Neural progenitor cell (in vitro differentiated cells): ENCODE results near the gene MDM4. TPM values are rescaled to one million over a fixed set of nuclear protein-coding genes. Genes with fewer than 3 reads are reported as not detected.

Experiments
- DNase-seq: peaks from one replicate; pipeline ENCODE4 v3.0.0-alpha.2; 2016; ENCODE audit warnings: low spot score
- H2AFZ ChIP-seq: fragments of 200-600 bp; sonication (generic); replicated peaks from 2 replicates; pipeline ENCODE4 v1.6.1; 2016; ENCODE audit warnings: antibody characterized with exemption
- H3F3A ChIP-seq: fragments of 200-600 bp; sonication (generic); 2 replicates; pipeline ENCODE4 v1.6.1; 2016; ENCODE audit warnings: antibody characterized with exemption, low read depth
- H3K27ac ChIP-seq: fragments of 200-600 bp; sonication (generic); 2 replicates; pipeline ENCODE4 v1.5.1; 2016; ENCODE audit warnings: mild to moderate bottlenecking
- H3K27me3 ChIP-seq: fragments of 200-600 bp; sonication (generic); 2 replicates; pipeline ENCODE4 v1.6.1; 2016; ENCODE audit warnings: mild to moderate bottlenecking, moderate library complexity
- H3K36me3 ChIP-seq: fragments of 200-600 bp; sonication (generic); 2 replicates; pipeline ENCODE4 v1.5.1; 2016
- H3K4me1 ChIP-seq: fragments of 200-600 bp; sonication (generic); 2 replicates; pipeline ENCODE4 v1.6.1; 2016; ENCODE audit warnings: mixed run types
- H3K4me2 ChIP-seq: fragments of 200-600 bp; sonication (generic); 2 replicates; pipeline ENCODE4 v1.6.1; 2016
- H3K4me3 ChIP-seq: fragments of 200-600 bp; sonication (generic); 2 replicates; pipeline ENCODE4 v1.5.1; 2016
- H3K79me2 ChIP-seq: fragments of 200-600 bp; sonication (generic); 2 replicates; pipeline ENCODE4 v1.6.1; 2016; ENCODE audit warnings: low read depth
- H3K9ac ChIP-seq: fragments of 200-600 bp; sonication (generic); 2 replicates; pipeline ENCODE4 v1.6.1; 2016
- H3K9me3 ChIP-seq: fragments of 200-600 bp; sonication (generic); 2 replicates; pipeline ENCODE4 v1.5.1; 2016; ENCODE audit warnings: low read depth
- H4K20me1 ChIP-seq: fragments of 200-600 bp; sonication (generic); 2 replicates; pipeline ENCODE4 v1.6.1; 2016; ENCODE audit warnings: low read depth
- H3K27ac Mint-ChIP-seq: 3 replicates; pipeline ENCODE4 v1.8.0; 2021; ENCODE audit warnings: mixed read lengths
- H3K27me3 Mint-ChIP-seq: 2 replicates; pipeline ENCODE4 v1.8.0; 2022; ENCODE audit warnings: low read depth, mild to moderate bottlenecking, inconsistent platforms, moderate library complexity, mixed read lengths; ENCODE audit not compliant: insufficient read depth
- H3K36me3 Mint-ChIP-seq: 3 replicates; pipeline ENCODE4 v1.8.0; 2021; ENCODE audit warnings: mixed read lengths
- H3K4me1 Mint-ChIP-seq: 3 replicates; pipeline ENCODE4 v1.8.0; 2021; ENCODE audit warnings: mixed read lengths
- H3K4me3 Mint-ChIP-seq: 3 replicates; pipeline ENCODE4 v1.8.0; 2021; ENCODE audit warnings: mild to moderate bottlenecking, moderate library complexity, mixed read lengths
- H3K9me3 Mint-ChIP-seq: 3 replicates; pipeline ENCODE4 v1.8.0; 2020; ENCODE audit warnings: mixed read lengths
- CTCF ChIP-seq: fragments of 200-600 bp; sonication (generic); IDR thresholded peaks from 2 replicates; pipeline ENCODE4 v1.5.1; 2017; ENCODE audit warnings: antibody characterized with exemption, mild to moderate bottlenecking
- EZH2 ChIP-seq: fragments of 200-600 bp; sonication (generic); IDR thresholded peaks from 2 replicates; pipeline ENCODE4 v1.6.1; 2017; ENCODE audit warnings: antibody characterized with exemption, mild to moderate bottlenecking, moderate library complexity
- EZH2phosphoT487 ChIP-seq: fragments of 200-600 bp; sonication (generic); IDR thresholded peaks from 2 replicates; pipeline ENCODE4 v1.6.1; 2017; ENCODE audit warnings: antibody characterized with exemption
- total RNA-seq: library from RNA; depleted of rRNA; stranded (reverse); fragments of >200 nt; gene quantifications from 2 replicates; pipeline ENCODE4 v1.2.3, GENCODE V29; 2015; ENCODE audit warnings: low replicate concordance

The MDM4 gene
- total RNA-seq, 1 donor from 2014 or later, result 72.9 TPM

GRCh38 chr1:204493145-204493983 lies 22.8 kb upstream of the MDM4 start:
- H3K4me1 ChIP-seq, result peaks cover 23% of the 10 kb centered on the region
- peaks cover 58% of the 10 kb centered on the region for H3K79me2 ChIP-seq
- H3K9me3 ChIP-seq, result no peaks in the 10 kb centered on the region
- no peaks in the 10 kb centered on the region for H3K36me3 ChIP-seq
- DNase-seq, result peak; percentile 53
- H3K9me3 Mint-ChIP-seq, result no peaks in the 10 kb centered on the region
- peak overlapping the region; percentile 98 for H3K27ac Mint-ChIP-seq
- H3K4me1 Mint-ChIP-seq, result peaks cover 30% of the 10 kb centered on the region
- TF ChIP-seq CTCF (no peak), EZH2 (no peak), EZH2phosphoT487 (no peak)
- peaks cover 14% of the 10 kb centered on the region for H3K36me3 Mint-ChIP-seq
- H3K27me3 Mint-ChIP-seq, result peaks cover 6% of the 10 kb centered on the region
- peak overlapping the region; percentile 98 for H3K4me3 Mint-ChIP-seq
- H2AFZ ChIP-seq, result peak overlapping the region; percentile 22
- peak overlapping the region; percentile 65 for H3K9ac ChIP-seq
- peak overlapping the region; percentile 98 for H3K4me2 ChIP-seq
- peaks cover 47% of the 10 kb centered on the region for H4K20me1 ChIP-seq
- peak overlapping the region; percentile 77 for H3K27ac ChIP-seq
- H3K27me3 ChIP-seq, result peaks cover 13% of the 10 kb centered on the region
- H3F3A ChIP-seq, result peaks cover 37% of the 10 kb centered on the region
- H3K4me3 ChIP-seq, result peak overlapping the region; percentile 77

- Histone ChIP-seq H3K4me1 (peaks cover 17% of the 10 kb centered on the region), H2AFZ (peak overlapping the region; percentile 22), H3K27me3 (peaks cover 15% of the 10 kb centered on the region), H3K27ac (peak overlapping the region; percentile 77), H4K20me1 (peaks cover 41% of the 10 kb centered on the region), H3K9ac (peak overlapping the region; percentile 65), H3F3A (peaks cover 34% of the 10 kb centered on the region), H3K36me3 (no peaks in the 10 kb centered on the region), H3K4me2 (peak overlapping the region; percentile 98), H3K9me3 (no peaks in the 10 kb centered on the region), H3K79me2 (peaks cover 53% of the 10 kb centered on the region), H3K4me3 (peak overlapping the region; percentile 77)
- H3K4me1 Mint-ChIP-seq, result peaks cover 26% of the 10 kb centered on the region
- peak; percentile 64 for DNase-seq
- TF ChIP-seq EZH2, result no peak
- TF ChIP-seq EZH2phosphoT487, result no peak
- no peak for TF ChIP-seq CTCF
- H3K36me3 Mint-ChIP-seq, result peaks cover 12% of the 10 kb centered on the region
- H3K27me3 Mint-ChIP-seq, result peaks cover 8% of the 10 kb centered on the region
- H3K27ac Mint-ChIP-seq, result peak overlapping the region; percentile 98
- H3K4me3 Mint-ChIP-seq, result peak overlapping the region; percentile 98
- H3K9me3 Mint-ChIP-seq, result no peaks in the 10 kb centered on the region
Observed at GRCh38 chr1:204493984-204494280, 22.3 kb upstream of the MDM4 start.

GRCh38 chr1:204494281-204495077 lies 21.7 kb upstream of the MDM4 start, which contains the start of gene PIK3C2B:
TSS of gene PIK3C2B (minus strand) at chr1:204494805. CDS start at chr1:204469802, 25,003 bp downstream.
- H3K9me3 ChIP-seq, result no peaks in the 10 kb centered on the region
- H3F3A ChIP-seq, result peaks cover 30% of the 10 kb centered on the region
- peak within 1 kb of the TSS; percentile 96 for H2AFZ ChIP-seq
- Mint-ChIP-seq H3K27ac (peak within 1 kb of the TSS; percentile 98), H3K36me3 (peaks cover 11% of the 10 kb centered on the region), H3K27me3 (peaks cover 8% of the 10 kb centered on the region), H3K9me3 (no peaks in the 10 kb centered on the region), H3K4me3 (peak within 1 kb of the TSS; percentile 98), H3K4me1 (peaks cover 26% of the 10 kb centered on the region)
- peak within 1 kb of the TSS; percentile 77 for H3K4me3 ChIP-seq
- H3K4me1 ChIP-seq, result peaks cover 17% of the 10 kb centered on the region
- no peaks in the 10 kb centered on the region for H3K36me3 ChIP-seq
- TF ChIP-seq EZH2phosphoT487 (no peak), CTCF (peak; percentile 52)
- DNase-seq, result peak; percentile 96
- H4K20me1 ChIP-seq, result peaks cover 36% of the 10 kb centered on the region
- H3K27ac ChIP-seq, result peak within 1 kb of the TSS; percentile 77
- H3K4me2 ChIP-seq, result peak within 1 kb of the TSS; percentile 98
- H3K27me3 ChIP-seq, result peaks cover 15% of the 10 kb centered on the region
- peak within 1 kb of the TSS; percentile 65 for H3K9ac ChIP-seq
- H3K79me2 ChIP-seq, result peaks cover 47% of the 10 kb centered on the region
